GM18873 (cell line): ENCODE results near the gene IL36G.

ENCODE experiments used
- ATAC-seq: cut with Tn5 transposase; IDR thresholded peaks from one replicate; pipeline ENCODE4 v1.9.1; 2021; ENCODE audit warnings: mild to moderate bottlenecking, moderate library complexity, moderate number of reproducible peaks; ENCODE audit not compliant: unreplicated experiment, low FRiP score

Gene IL36G

GRCh38 chr2:112967023-112967422 is 10.8 kb upstream of the IL36G start:
- no peak for ATAC-seq

GRCh38 chr2:112972423-112973086 is 5.3 kb upstream of the IL36G start:
- ATAC-seq, result no peak

GRCh38 chr2:112973156-112973555 is 4.7 kb upstream of the IL36G start:
- no peak for ATAC-seq

DNA sequence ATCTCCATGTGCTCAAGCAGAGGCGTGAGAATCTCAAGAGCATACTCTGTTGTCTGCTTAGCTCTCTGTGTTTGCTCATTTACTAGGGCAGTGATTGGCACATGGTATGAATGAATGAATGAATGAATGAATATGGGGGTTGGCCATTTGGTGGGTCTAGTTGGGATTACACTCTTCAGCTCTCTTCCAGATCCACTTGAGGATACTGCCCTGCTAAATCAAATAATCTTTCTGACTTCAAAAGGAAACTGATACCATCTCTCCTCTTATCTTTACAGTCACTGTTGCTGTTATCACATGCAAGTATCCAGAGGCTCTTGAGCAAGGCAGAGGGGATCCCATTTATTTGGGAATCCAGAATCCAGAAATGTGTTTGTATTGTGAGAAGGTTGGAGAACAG is 1.9 kb downstream of the IL36G start:
- ATAC-seq, result no peak

DNA sequence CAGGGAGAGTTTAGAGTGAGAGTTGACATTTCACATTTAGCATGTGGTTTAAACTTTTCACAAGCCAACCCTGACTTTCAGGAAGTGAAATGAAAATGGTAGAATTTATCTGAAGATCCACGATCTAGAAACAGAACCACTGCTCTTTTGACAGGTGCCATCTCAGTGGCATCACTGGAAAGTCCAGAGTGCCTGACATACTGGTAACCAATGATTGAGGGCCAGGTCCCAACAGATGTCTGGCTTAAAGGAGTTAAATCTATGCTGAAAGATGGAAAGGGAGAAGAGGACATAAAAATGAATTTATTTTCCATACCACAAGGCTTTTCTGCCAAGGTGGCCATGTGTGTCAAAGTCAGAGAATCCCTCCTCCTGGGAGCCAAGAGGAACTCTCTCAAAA is 2.7 kb downstream of the IL36G start:
- no peak for ATAC-seq

- ATAC-seq, result no peak
These were observed 7.3 kb downstream of the IL36G start for GRCh38 chr2:112985090-112985489.

- ATAC-seq, result no peak
These were observed 11.8 kb downstream of the IL36G start for GRCh38 chr2:112989611-112990010.

DNA sequence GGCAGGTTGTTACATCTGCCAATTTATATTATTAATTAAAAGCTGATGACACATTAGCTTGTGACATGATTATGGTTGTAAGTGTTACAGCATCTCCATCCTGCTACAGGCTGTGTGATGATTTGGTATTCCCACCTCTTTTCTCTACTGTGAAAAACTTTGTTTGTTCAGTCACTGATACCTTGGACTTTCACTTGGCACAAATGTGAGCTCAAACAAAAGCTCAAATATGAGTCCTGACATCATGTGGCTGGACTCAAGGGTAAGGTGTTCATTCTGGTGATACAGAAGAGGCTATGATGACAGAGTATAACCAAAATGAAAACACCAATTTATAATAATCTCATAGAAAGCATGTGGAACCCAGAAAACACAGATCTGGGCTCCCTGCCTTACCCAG is 16.0 kb downstream of the IL36G start:
- no peak for ATAC-seq

- no peak for ATAC-seq
These were observed 16.8 kb downstream of the IL36G start for GRCh38 chr2:112994648-112995047.

DNA sequence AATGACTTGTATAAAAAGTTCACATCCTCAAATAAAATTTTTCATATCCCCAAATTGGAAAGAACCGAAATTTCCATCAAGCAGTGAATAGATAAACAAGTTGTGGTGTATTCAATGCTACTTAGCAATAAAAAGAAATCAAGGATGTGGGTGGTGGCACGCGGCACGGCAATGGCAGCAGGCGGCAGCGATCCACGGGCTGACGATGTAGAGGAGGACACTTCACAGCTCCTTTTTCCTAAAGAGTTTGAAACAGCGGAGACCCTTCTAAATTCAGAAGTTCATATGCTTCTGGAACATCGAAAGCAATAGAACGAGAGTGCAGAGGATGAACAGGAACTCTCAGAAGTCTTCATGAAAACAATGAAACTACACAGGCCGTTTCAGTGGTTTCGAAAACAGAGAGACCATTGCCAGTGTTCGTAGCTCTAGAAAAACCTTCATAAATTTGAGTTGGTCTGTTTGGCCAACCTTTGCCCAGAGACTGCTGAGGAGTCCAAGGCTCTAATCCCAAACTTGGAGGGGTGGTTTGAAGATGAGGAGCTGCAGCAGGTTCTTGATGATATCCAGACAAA is 17.6 kb downstream of the IL36G start:
- no peak for ATAC-seq

DNA sequence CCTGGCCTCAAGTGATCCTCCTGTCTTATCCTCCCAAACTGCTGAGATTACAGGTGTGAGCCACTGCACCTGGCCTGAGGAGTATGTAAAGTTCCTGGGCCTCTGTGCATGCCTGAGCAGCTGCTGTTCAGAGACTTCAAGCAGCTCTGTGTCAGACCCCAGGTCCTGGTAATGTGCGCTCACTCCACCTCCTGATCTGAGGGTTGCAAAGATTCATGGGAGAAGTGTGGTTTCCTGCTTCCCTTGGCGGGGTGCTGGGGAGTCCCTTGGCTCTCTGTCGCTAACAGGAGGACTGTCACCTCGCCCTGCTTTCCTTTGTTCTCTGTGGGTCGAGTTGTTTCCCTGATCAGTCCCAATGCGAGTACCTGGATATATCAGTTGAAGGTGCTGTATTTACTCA is 18.8 kb downstream of the IL36G start:
- ATAC-seq, result no peak

- no peak for ATAC-seq
These were observed 19.3 kb downstream of the IL36G start for GRCh38 chr2:112997151-112997550.

- ATAC-seq, result no peak
These were observed 22.6 kb downstream of the IL36G start for GRCh38 chr2:113000436-113000835.

DNA sequence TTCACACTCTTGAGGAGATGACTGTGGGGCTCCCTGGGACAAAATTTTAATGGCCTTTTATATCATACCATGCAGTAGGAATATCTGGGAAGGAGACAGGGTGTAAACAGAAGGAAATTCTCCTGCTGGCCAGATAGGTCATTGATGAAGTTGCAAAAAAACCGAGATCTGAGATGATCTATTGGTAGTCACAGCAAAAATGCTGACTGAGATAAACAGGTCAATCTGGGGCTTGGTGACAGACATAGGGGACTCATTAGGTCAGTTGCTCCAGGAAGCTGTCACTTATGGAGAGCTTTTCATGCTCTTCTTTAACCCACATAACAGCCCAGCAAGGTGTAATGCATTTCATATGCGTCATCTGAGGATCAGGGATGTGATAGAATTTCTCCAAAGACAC is 24.9 kb downstream of the IL36G start:
- ATAC-seq, result no peak

GRCh38 chr2:113005030-113005509 is 27.3 kb downstream of the IL36G start, which contains the start of gene IL36A:
Gene IL36A, plus strand, starts transcription at chr2:113005459. Its CDS starts 413 bp downstream, at chr2:113005872.
- no peak for ATAC-seq

DNA sequence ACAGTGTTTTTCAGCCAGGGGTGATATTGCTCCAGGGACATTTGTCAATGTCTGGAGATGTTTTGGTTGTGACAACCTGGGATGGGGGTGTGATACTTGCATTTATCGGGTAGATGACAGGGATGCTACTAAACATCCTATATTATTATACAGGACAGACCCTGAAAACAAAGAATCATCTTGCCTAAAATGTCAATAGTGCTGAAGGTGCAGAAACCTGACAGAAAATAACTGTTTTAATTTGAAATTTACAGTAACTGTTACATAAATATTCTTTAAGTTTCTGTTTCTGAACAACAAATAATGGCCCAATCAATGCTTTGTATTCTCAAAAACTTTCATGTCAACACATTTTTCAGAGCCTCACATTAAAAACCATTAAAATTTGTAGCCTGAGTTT is 29.4 kb downstream of the IL36G start:
- ATAC-seq, result no peak

DNA sequence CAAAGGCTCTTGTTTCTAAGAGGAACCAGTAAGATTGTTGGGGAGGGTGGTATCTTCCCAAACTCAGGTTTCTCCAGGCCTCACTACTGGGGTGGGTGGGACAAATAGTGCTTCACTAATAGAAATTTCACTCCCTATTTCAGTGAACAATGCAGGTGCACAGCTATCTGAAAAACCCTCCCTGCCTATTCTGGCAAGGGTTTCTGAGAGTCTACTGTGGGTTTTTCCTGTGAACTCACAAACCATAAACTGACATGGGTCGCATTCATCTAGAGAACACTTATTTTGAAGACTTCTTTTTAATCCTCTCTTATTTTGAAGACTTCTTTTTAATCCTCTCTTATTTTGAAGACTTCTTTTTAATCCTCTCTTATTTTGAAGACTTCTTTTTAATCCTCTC is 31.8 kb downstream of the IL36G start:
- ATAC-seq, result no peak

GRCh38 chr2:113010088-113010487 is 32.3 kb downstream of the IL36G start:
- no peak for ATAC-seq

GRCh38 chr2:113011108-113011507 is 33.3 kb downstream of the IL36G start:
- no peak for ATAC-seq

GRCh38 chr2:113012436-113013335 is 34.9 kb downstream of the IL36G start:
- ATAC-seq, result no peak

- ATAC-seq, result no peak
These were observed 35.5 kb downstream of the IL36G start for GRCh38 chr2:113013336-113013661.
